Neuronal stem cell (in vitro differentiated cells): ENCODE measurements around the gene PRR7.

ENCODE experiments used
- DNase-seq: peaks from one replicate; pipeline ENCODE4 v3.0.0-alpha.2; 2013; ENCODE audit warnings: low spot score
- H2AFZ ChIP-seq: one replicate; pipeline ENCODE4 v1.6.1; 2013; ENCODE audit warnings: mild to moderate bottlenecking, low read length, inconsistent platforms
- H2AK5ac ChIP-seq: 2 replicates; pipeline ENCODE4 v1.6.1; 2013; ENCODE audit warnings: low read depth, mild to moderate bottlenecking, inconsistent platforms, low read length, moderate library complexity, mixed read lengths
- H2BK120ac ChIP-seq: 2 replicates; pipeline ENCODE4 v1.6.1; 2013; ENCODE audit warnings: low read depth, mild to moderate bottlenecking, inconsistent platforms, low read length, moderate library complexity, mixed read lengths
- H2BK12ac ChIP-seq: one replicate; pipeline ENCODE4 v1.6.1; 2013; ENCODE audit warnings: low read length, inconsistent platforms
- H2BK15ac ChIP-seq: 2 replicates; pipeline ENCODE4 v1.6.1; 2013; ENCODE audit warnings: mild to moderate bottlenecking, low read length, inconsistent platforms, mixed read lengths
- H2BK5ac ChIP-seq: one replicate; pipeline ENCODE4 v1.6.1; 2013; ENCODE audit warnings: inconsistent platforms, mild to moderate bottlenecking, low read length, moderate library complexity
- H3K14ac ChIP-seq: one replicate; pipeline ENCODE4 v1.6.1; 2013; ENCODE audit warnings: low read length, inconsistent platforms
- H3K18ac ChIP-seq: 2 replicates; pipeline ENCODE4 v1.6.1; 2013; ENCODE audit warnings: low read length, inconsistent platforms
- H3K23ac ChIP-seq: 2 replicates; pipeline ENCODE4 v1.6.1; 2013; ENCODE audit warnings: low read depth, mild to moderate bottlenecking, mixed read lengths, low read length, inconsistent platforms; ENCODE audit not compliant: poor library complexity
- H3K27ac ChIP-seq: replicated peaks from 3 replicates; pipeline ENCODE4 v1.5.1; 2013; ENCODE audit warnings: low read length, inconsistent platforms
- H3K27me3 ChIP-seq, 3 experiments: 2 replicates each; pipeline ENCODE4 v1.6.1; 2013; ENCODE audit warnings: low read length in 3 of 3, mild to moderate bottlenecking in 2 of 3, inconsistent platforms in 1 of 3, low read depth in 1 of 3, mixed read lengths in 1 of 3, moderate library complexity in 1 of 3; ENCODE audit not compliant: control insufficient read depth in 3 of 3, insufficient read depth in 3 of 3
- H3K36me3 ChIP-seq, 2 donors: replicated peaks in 1 of 2; 2 replicates each; pipeline ENCODE4 v1.6.1; 2013; ENCODE audit warnings: low read length in 2 of 2; ENCODE audit not compliant: control insufficient read depth in 2 of 2, insufficient read depth in 2 of 2
- H3K4ac ChIP-seq: 2 replicates; pipeline ENCODE4 v1.6.1; 2013; ENCODE audit warnings: inconsistent platforms, mild to moderate bottlenecking, low read length, moderate library complexity
- H3K4me1 ChIP-seq, 2 donors: 1 replicate in 1 of 2; 2 replicates in 1 of 2; pipeline ENCODE4 v1.6.1; 2013; ENCODE audit warnings: low read length in 2 of 2, low read depth in 1 of 2; ENCODE audit not compliant: control insufficient read depth in 2 of 2, insufficient read depth in 1 of 2
- H3K4me2 ChIP-seq: one replicate; pipeline ENCODE4 v1.6.1; 2013; ENCODE audit warnings: mild to moderate bottlenecking, low read length, inconsistent platforms; ENCODE audit not compliant: insufficient read depth, poor library complexity, severe bottlenecking
- H3K4me3 ChIP-seq, 2 donors: 2 replicates each; pipeline ENCODE4 v1.5.1; 2013; ENCODE audit warnings: low read length in 2 of 2, mild to moderate bottlenecking in 2 of 2, inconsistent platforms in 1 of 2, moderate library complexity in 1 of 2
- H3K79me1 ChIP-seq: one replicate; pipeline ENCODE4 v1.6.1; 2013; ENCODE audit warnings: low read depth, mild to moderate bottlenecking, inconsistent platforms, low read length, moderate library complexity
- H3K9ac ChIP-seq: one replicate; pipeline ENCODE4 v1.6.1; 2013; ENCODE audit warnings: mild to moderate bottlenecking, low read depth, low read length, inconsistent platforms; ENCODE audit not compliant: poor library complexity
- H3K9me3 ChIP-seq, 2 donors: replicated peaks in 1 of 2; 2 replicates each; pipeline versions ENCODE3 to v1.6.1; 2013; ENCODE audit warnings: low read length in 2 of 2, mild to moderate bottlenecking in 2 of 2, inconsistent platforms in 1 of 2, low read depth in 1 of 2, mixed read lengths in 1 of 2, moderate library complexity in 1 of 2; ENCODE audit not compliant: control insufficient read depth in 2 of 2, insufficient read depth in 1 of 2
- H4K8ac ChIP-seq: one replicate; pipeline ENCODE4 v1.6.1; 2013; ENCODE audit warnings: low read depth, mild to moderate bottlenecking, inconsistent platforms, low read length, moderate library complexity
- H4K91ac ChIP-seq: one replicate; pipeline ENCODE4 v1.6.1; 2013; ENCODE audit warnings: low read length, low read depth, mild to moderate bottlenecking, inconsistent platforms; ENCODE audit not compliant: poor library complexity
- WGBS, 2 donors: extraction: QIAGEN DNeasy Blood & Tissue Kit; methylation state at CpG; one replicate each; pipeline ENCODE4 v1.1.7; 2013; ENCODE audit warnings: missing lambda C conversion rate in 2 of 2, mixed read lengths in 1 of 2; ENCODE audit not compliant: insufficient read length in 2 of 2, insufficient replicate concordance in 1 of 2; ENCODE audit errors: extremely low coverage in 2 of 2; 5-methylcytosine and 5-hydroxymethylcytosine counted together

The PRR7 gene

GRCh38 chr5:177475563-177476427, 29.2 kb downstream of the PRR7 start:
- DNase-seq = no peak
- Histone ChIP-seq H2AK5ac (peak overlapping the region; percentile 49), H3K79me1 (peaks cover 15% of the 10 kb centered on the region), H4K91ac (no peak overlapping the region), H2AFZ (no peak overlapping the region), H3K18ac (no peak overlapping the region), H3K27ac (peak overlapping the region; percentile 1), H2BK5ac (no peak overlapping the region), H2BK12ac (no peak overlapping the region), H3K27me3 (no peaks in the 10 kb centered on the region), H2BK120ac (no peak overlapping the region), H3K9me3 (peaks cover 0 to 1% of the 10 kb centered on the region in 2 donors), H3K14ac (no peak overlapping the region), H3K23ac (no peak overlapping the region), H3K4me3 (no peak overlapping the region), H3K4me2 (no peak overlapping the region), H3K9ac (peak overlapping the region; percentile 45), H3K36me3 (peaks cover 23 to 33% of the 10 kb centered on the region in 2 donors), H3K4ac (no peak overlapping the region), H3K4me1 (peaks cover 22 to 31% of the 10 kb centered on the region in 2 donors), H2BK15ac (no peak overlapping the region), H4K8ac (no peak overlapping the region)
- WGBS, 2 donors = no CpG with 5 or more reads among the region's 11 CpGs

GRCh38 chr5:177476531-177477233, 30.1 kb downstream of the PRR7 start:
- H3K23ac ChIP-seq = no peak overlapping the region
- no peak overlapping the region for H3K9ac ChIP-seq
- H2AFZ ChIP-seq = no peak overlapping the region
- peaks cover 8% of the 10 kb centered on the region for H3K79me1 ChIP-seq
- H2AK5ac ChIP-seq = no peak overlapping the region
- H3K27ac ChIP-seq = no peak overlapping the region
- no peak overlapping the region for H3K14ac ChIP-seq
- H3K4me3 ChIP-seq = no peak overlapping the region
- H3K4me1 ChIP-seq = peaks cover 14 to 22% of the 10 kb centered on the region in 2 donors
- no peak overlapping the region for H2BK5ac ChIP-seq
- H3K9me3 ChIP-seq = peaks cover 0 to 1% of the 10 kb centered on the region in 2 donors
- H3K4ac ChIP-seq = no peak overlapping the region
- WGBS, 2 donors = no CpG with 5 or more reads among the region's 18 CpGs
- no peak overlapping the region for H4K8ac ChIP-seq
- no peak overlapping the region for H3K4me2 ChIP-seq
- peaks cover 17 to 31% of the 10 kb centered on the region in 2 donors for H3K36me3 ChIP-seq
- no peak for DNase-seq
- no peak overlapping the region for H3K18ac ChIP-seq
- no peak overlapping the region for H2BK12ac ChIP-seq
- H2BK120ac ChIP-seq = no peak overlapping the region
- H2BK15ac ChIP-seq = no peak overlapping the region
- H4K91ac ChIP-seq = no peak overlapping the region
- no peaks in the 10 kb centered on the region for H3K27me3 ChIP-seq

- Histone ChIP-seq H2BK120ac (no peak overlapping the region), H2BK12ac (no peak overlapping the region), H3K4me1 (peaks cover 8 to 14% of the 10 kb centered on the region in 2 donors), H3K14ac (no peak overlapping the region), H4K8ac (no peak overlapping the region), H3K9me3 (peaks cover 0 to 1% of the 10 kb centered on the region in 2 donors), H2BK15ac (no peak overlapping the region), H2BK5ac (peak overlapping the region; percentile 42), H3K4ac (no peak overlapping the region), H3K9ac (no peak overlapping the region), H3K27ac (no peak overlapping the region), H3K4me2 (no peak overlapping the region), H2AK5ac (no peak overlapping the region), H4K91ac (no peak overlapping the region), H3K4me3 (no peak overlapping the region), H3K23ac (no peak overlapping the region), H3K79me1 (peaks cover 7% of the 10 kb centered on the region), H3K18ac (no peak overlapping the region), H2AFZ (no peak overlapping the region), H3K36me3 (peaks cover 19 to 34% of the 10 kb centered on the region in 2 donors), H3K27me3 (no peaks in the 10 kb centered on the region)
- DNase-seq = no peak
- WGBS, 2 donors = no CpG with 5 or more reads among the region's 13 CpGs
These were observed 31.3 kb downstream of the PRR7 start for GRCh38 chr5:177477701-177478477.
